A673 (cell line): ENCODE results near the gene KIAA1328. TPM values are rescaled to one million over a fixed set of nuclear protein-coding genes. Genes with fewer than 3 reads are reported as not detected.
A peak's percentile ranks its signal among the peaks of the same experiment; 100 is the strongest.

Source experiments
- BruUV-seq: library from RNA; stranded (reverse); fragments of 400-500 nt; replicated peaks from 2 replicates; lab custom pipeline; 2021; lab: Mats Ljungman, UMichigan
- CTCF ChIA-PET: fragments of 300-600 bp; sonication (Branson Sonifier 250); formaldehyde crosslinking; loops from one replicate; lab custom pipeline; 2022; ENCODE audit warnings: antibody characterized with exemption; lab: Charles Lee
- POLR2A ChIA-PET: fragments of 300-600 bp; sonication (Branson Sonifier 250); formaldehyde crosslinking; loops from one replicate; lab custom pipeline; 2022; ENCODE audit warnings: antibody characterized with exemption; ENCODE audit not compliant: low non-redundant PET; lab: Charles Lee
- DNase-seq: peaks from one replicate; pipeline ENCODE4 v3.0.0-alpha.2; 2015; ENCODE audit warnings: low spot score
- H3K27ac ChIP-seq: fragments of 200-600 bp; sonication (generic); 2 replicates; pipeline ENCODE4 v1.5.1; 2016; ENCODE audit warnings: mixed run types, low read depth, mild to moderate bottlenecking, mixed read lengths, antibody characterized with exemption, low read length; ENCODE audit not compliant: poor library complexity, severe bottlenecking
- H3K27me3 ChIP-seq: fragments of 200-600 bp; sonication (generic); replicated peaks from 2 replicates; pipeline ENCODE4 v1.6.1; 2017; ENCODE audit warnings: mixed run types, low read depth, mild to moderate bottlenecking, mixed read lengths, antibody characterized with exemption, low read length; ENCODE audit not compliant: insufficient read depth, poor library complexity
- H3K36me3 ChIP-seq: fragments of 200-600 bp; sonication (generic); 2 replicates; pipeline ENCODE4 v1.6.1; 2016; ENCODE audit warnings: mixed run types, mild to moderate bottlenecking, mixed read lengths, antibody characterized with exemption, low read length; ENCODE audit not compliant: insufficient read depth, poor library complexity, severe bottlenecking
- H3K4me1 ChIP-seq: fragments of 200-600 bp; sonication (generic); 2 replicates; pipeline ENCODE4 v1.6.1; 2017; ENCODE audit warnings: mixed run types, mild to moderate bottlenecking, mixed read lengths, antibody characterized with exemption, low read length; ENCODE audit not compliant: insufficient read depth, poor library complexity, severe bottlenecking
- H3K4me3 ChIP-seq: fragments of 200-600 bp; sonication (generic); 2 replicates; pipeline ENCODE4 v1.5.1; 2016; ENCODE audit warnings: low read depth, mixed run types, mild to moderate bottlenecking, mixed read lengths, low read length; ENCODE audit not compliant: poor library complexity, severe bottlenecking
- H3K9me3 ChIP-seq: fragments of 200-600 bp; sonication (generic); 2 replicates; pipeline ENCODE4 v1.6.1; 2016; ENCODE audit warnings: mixed run types, low read depth, mild to moderate bottlenecking, mixed read lengths, antibody characterized with exemption, low read length; ENCODE audit not compliant: poor library complexity, severe bottlenecking
- CTCF ChIP-seq: fragments of 300-800, 200-600 bp; sonication (generic); conservative IDR thresholded peaks from 2 replicates; pipeline ENCODE4 v1.5.1; 2017; ENCODE audit warnings: low read depth, mild to moderate bottlenecking, antibody characterized with exemption, low read length, moderate library complexity, mixed read lengths
- EZH2 ChIP-seq: fragments of 200-600 bp; sonication (generic); IDR thresholded peaks from 2 replicates; pipeline ENCODE4 v1.6.1; 2017; ENCODE audit warnings: borderline replicate concordance, low read depth, mild to moderate bottlenecking, mixed read lengths, antibody characterized with exemption, low read length; ENCODE audit not compliant: poor library complexity, severe bottlenecking
- intact Hi-C: fragments of 100-400 bp; cut with micrococcal nuclease; formaldehyde crosslinking; loops from one replicate; pipeline ENCODE4 v1.10.0; 2022; ENCODE audit not compliant: unreplicated experiment
- total RNA-seq: library from RNA; stranded (reverse); gene quantifications from 2 replicates; pipeline ENCODE4 v1.2.3, GENCODE V29; 2021

The KIAA1328 gene
- total RNA-seq, 1 experiment from 2014 or later: 6.5 TPM

GRCh38 chr18:37272841-37273240 is 443.9 kb downstream of the KIAA1328 start:
- DNase-seq: no peak
- Histone ChIP-seq H3K4me1 (no peaks in the 10 kb centered on the region), H3K27me3 (peaks cover 48% of the 10 kb centered on the region), H3K36me3 (no peaks in the 10 kb centered on the region), H3K4me3 (no peak overlapping the region), H3K9me3 (no peaks in the 10 kb centered on the region), H3K27ac (no peak overlapping the region)
- CTCF ChIA-PET: no interaction called here
- TF ChIP-seq EZH2 (no peak), CTCF (no peak)
- BruUV-seq: no TSS peak
- POLR2A ChIA-PET: no interaction called here
- intact Hi-C loops: no loop called here

GRCh38 chr18:37274309-37275236 is 445.6 kb downstream of the KIAA1328 start:
- CTCF ChIA-PET: no interaction called here

GRCh38 chr18:37275237-37275741 is 446.4 kb downstream of the KIAA1328 start:
- Histone ChIP-seq H3K9me3 (no peaks in the 10 kb centered on the region), H3K27me3 (peaks cover 66% of the 10 kb centered on the region), H3K27ac (no peak overlapping the region), H3K4me1 (no peaks in the 10 kb centered on the region), H3K36me3 (no peaks in the 10 kb centered on the region), H3K4me3 (no peak overlapping the region)
- no peak for DNase-seq
- intact Hi-C loops: no loop called here
- CTCF ChIA-PET: no interaction called here
- POLR2A ChIA-PET: no interaction called here
- BruUV-seq: no TSS peak
- TF ChIP-seq CTCF (no peak), EZH2 (no peak)

More at GRCh38 chr18:37274309-37275236, 445.6 kb downstream of the KIAA1328 start:
- POLR2A ChIA-PET: no interaction called here
- TF ChIP-seq EZH2: peak; percentile 62
- no peak for TF ChIP-seq CTCF
- intact Hi-C loops: no loop called here
- Histone ChIP-seq H3K27me3 (peaks cover 59% of the 10 kb centered on the region), H3K4me1 (no peaks in the 10 kb centered on the region), H3K4me3 (no peak overlapping the region), H3K9me3 (no peaks in the 10 kb centered on the region), H3K27ac (no peak overlapping the region), H3K36me3 (no peaks in the 10 kb centered on the region)
- no peak for DNase-seq
- no TSS peak for BruUV-seq
